HepG2 (cell line): Measurements from ENCODE around the gene BCAR3. TPM values are rescaled to one million over a fixed set of nuclear protein-coding genes. Genes with fewer than 3 reads are reported as not detected.
"Not testable (repeated sequence)": the region's sequence is repeated elsewhere in the genome, so short reads cannot be mapped to it uniquely, and the experiment has no call there.

ENCODE experiments used
- ATAC-seq: fragments of 200-7000 bp; cut with Tn5 transposase; 3 replicates; pipeline ENCODE4 v1.9.1; 2020; ENCODE audit warnings: mild to moderate bottlenecking, moderate library complexity
- BruUV-seq: library from RNA; stranded (reverse); fragments of 400-500 nt; replicated peaks from 2 replicates; lab custom pipeline; 2021; lab: Mats Ljungman, UMichigan
- CTCF ChIA-PET: fragments of 300-600 bp; formaldehyde crosslinking; extraction: SDS; loops from one replicate; lab custom pipeline; 2021; ENCODE audit warnings: low total read pairs, inconsistent platforms, low intra/inter-chr PET ratio; lab: Yijun Ruan, JAX
- POLR2A ChIA-PET: fragments of 350-600 bp; sonication (Branson Sonifier 250); formaldehyde crosslinking; loops from one replicate; lab custom pipeline; 2020; ENCODE audit warnings: antibody characterized with exemption, inconsistent platforms; lab: Yijun Ruan, JAX
- DNase-seq: peaks from one replicate; pipeline ENCODE4 v3.0.0-alpha.2; 2015; ENCODE audit warnings: low spot score
- FAIRE-seq: peaks from 3 replicates; lab custom pipeline; 2011; peaks lifted over from hg19 to GRCh38; lab: Jason Lieb, UNC
- H2AFZ ChIP-seq: one replicate; pipeline ENCODE4 v1.6.1; 2011; ENCODE audit warnings: low read length, inconsistent platforms
- H3K27ac ChIP-seq: fragments of 300-600 bp; 3 replicates; pipeline ENCODE4 v1.8.0; 2011; ENCODE audit warnings: mixed run types, mild to moderate bottlenecking, mixed read lengths, low read length, inconsistent platforms; ENCODE audit not compliant: insufficient read depth; ENCODE audit errors: extremely low read length
- H3K27me3 ChIP-seq, 2 experiments: fragments of 200-600 bp in 1 of 2; 2 replicates in 1 of 2; 3 replicates in 1 of 2; pipeline versions ENCODE4 v1.6.0 to v1.8.0; 2011; ENCODE audit warnings: low read length in 2 of 2, mild to moderate bottlenecking in 2 of 2, moderate library complexity in 2 of 2, inconsistent platforms in 1 of 2; ENCODE audit not compliant: insufficient read depth in 2 of 2, control insufficient read depth in 1 of 2
- H3K36me3 ChIP-seq, 2 experiments: fragments of 200-600 bp in 1 of 2; replicated peaks in 1 of 2; 2 replicates in 1 of 2; 3 replicates in 1 of 2; pipeline versions ENCODE4 v1.5.1 to v1.8.0; 2011; ENCODE audit warnings: low read length in 2 of 2, inconsistent platforms in 1 of 2; ENCODE audit not compliant: insufficient read depth in 2 of 2, control insufficient read depth in 1 of 2
- H3K4me1 ChIP-seq: 2 replicates; pipeline ENCODE4 v1.5.1; 2012; ENCODE audit warnings: low read length, inconsistent platforms; ENCODE audit not compliant: insufficient read depth
- H3K4me2 ChIP-seq: 2 replicates; pipeline ENCODE4 v1.6.0; 2011; ENCODE audit warnings: low read depth, low read length, inconsistent platforms
- H3K4me3 ChIP-seq, 3 experiments: fragments of 200-600 bp in 1 of 3; sonication (generic), shearing (Covaris generic) in 1 of 3; replicated peaks in 1 of 3; 2 replicates each; pipeline ENCODE4 v1.5.1; 2011 to 2016; ENCODE audit warnings: low read length in 3 of 3, inconsistent platforms in 2 of 3, low read depth in 2 of 3, mild to moderate bottlenecking in 2 of 3, control low read depth in 1 of 3, mixed read lengths in 1 of 3; ENCODE audit not compliant: insufficient read depth in 1 of 3
- H3K79me2 ChIP-seq: one replicate; pipeline ENCODE4 v1.6.1; 2011; ENCODE audit warnings: low read length, inconsistent platforms; ENCODE audit not compliant: insufficient read depth
- H3K9ac ChIP-seq: 2 replicates; pipeline ENCODE4 v1.6.0; 2011; ENCODE audit warnings: mild to moderate bottlenecking, low read depth, low read length, inconsistent platforms; ENCODE audit not compliant: insufficient read depth
- H3K9me3 ChIP-seq: 2 replicates; pipeline ENCODE4 v1.5.1; 2012; ENCODE audit warnings: mild to moderate bottlenecking, low read length
- H4K20me1 ChIP-seq: 2 replicates; pipeline ENCODE4 v1.6.0; 2011; ENCODE audit warnings: inconsistent platforms, mild to moderate bottlenecking, low read length, moderate library complexity; ENCODE audit not compliant: insufficient read depth
- FLYWCH1 ChIP-seq: sonication (generic); formaldehyde crosslinking; IDR thresholded peaks from 2 replicates; pipeline ENCODE4 v1.8.1; 2023; ENCODE audit warnings: mild to moderate bottlenecking, missing genetic modification reagents
- FOSL2 ChIP-seq: sonication (generic); formaldehyde crosslinking; IDR thresholded peaks from 2 replicates; pipeline ENCODE4 v1.4.0; 2020; ENCODE audit warnings: missing genetic modification reagents
- FOXK1 ChIP-seq: sonication (generic); formaldehyde crosslinking; IDR thresholded peaks from 2 replicates; pipeline ENCODE4 v1.4.0; 2020; ENCODE audit warnings: low read depth, missing genetic modification reagents, borderline replicate concordance
- NFE2L2 ChIP-seq: fragments of 150-350 bp; IDR thresholded peaks from 2 replicates; pipeline ENCODE4 v1.6.1; 2014; ENCODE audit warnings: low read length
- NFIC ChIP-seq: IDR thresholded peaks from 2 replicates; pipeline ENCODE4 v1.6.1; 2012; ENCODE audit warnings: mild to moderate bottlenecking, low read length, inconsistent platforms
- NR3C1 ChIP-seq: sonication (generic); formaldehyde crosslinking; IDR thresholded peaks from 2 replicates; pipeline ENCODE4 v1.4.0; 2020; ENCODE audit warnings: missing genetic modification reagents
- PAF1 ChIP-seq: IDR thresholded peaks from 2 replicates; pipeline ENCODE4 v1.6.1; 2016; ENCODE audit warnings: missing genetic modification reagents, missing compliant biosample characterization
- RBAK ChIP-seq: sonication (generic); formaldehyde crosslinking; IDR thresholded peaks from 2 replicates; pipeline ENCODE4 v1.5.1; 2020; ENCODE audit warnings: mild to moderate bottlenecking, missing genetic modification reagents
- ZNF414 ChIP-seq: sonication (generic); formaldehyde crosslinking; IDR thresholded peaks from 2 replicates; pipeline ENCODE4 v1.5.0; 2020; ENCODE audit warnings: missing genetic modification reagents
- ZSCAN21 ChIP-seq: sonication (generic); formaldehyde crosslinking; IDR thresholded peaks from 2 replicates; pipeline ENCODE4 v1.8.0; 2022; ENCODE audit warnings: mild to moderate bottlenecking, missing genetic modification reagents, moderate library complexity, borderline replicate concordance
- WGBS: methylation state at CpG from one replicate; pipeline ENCODE4 v1.1.6; 2017; ENCODE audit warnings: low lambda C conversion rate; 5-methylcytosine and 5-hydroxymethylcytosine counted together
- in situ Hi-C: cut with HindIII; loops from 2 replicates; pipeline ENCODE4 v1.10.0; 2017; ENCODE audit warnings: low pct_unique_long_range_greater_than_20kb; ENCODE audit not compliant: extremely low pct_ligation_motif_present
- intact Hi-C: fragments of 100-400 bp; cut with micrococcal nuclease; formaldehyde crosslinking; loops from one replicate; pipeline ENCODE4 v1.10.0; 2022; ENCODE audit not compliant: unreplicated experiment
- polyA plus RNA-seq, 8 experiments: library from polyadenylated mRNA; depleted of rRNA in 3 of 8; stranded (reverse) in 7 of 8; unstranded in 1 of 8; fragments of >200 nt; fragmentation: Illumina TruSeq in 4 of 8; extraction: Trizol in 4 of 8; gene quantifications; 2 replicates each; pipeline versions ENCODE4 v1.2.1 to v1.2.3, GENCODE V29; 2011 to 2016; ENCODE audit warnings: low read depth in 4 of 8, missing spikeins in 1 of 8, mixed read lengths in 1 of 8; ENCODE audit not compliant: insufficient read depth in 1 of 8
- total RNA-seq, 5 experiments: library from RNA; depleted of rRNA; stranded (reverse); fragments of >200 nt; fragmentation: Illumina TruSeq; extraction: Trizol; gene quantifications; 2 replicates each; pipeline ENCODE4 v1.2.3, GENCODE V29; 2016; ENCODE audit warnings: low read depth in 1 of 5
- TF ChIP-seq, protein P1 (sequence below): sonication (generic); formaldehyde crosslinking; conservative IDR thresholded peaks from 2 replicates; pipeline ENCODE4 v1.4.0; 2020; ENCODE audit warnings: mild to moderate bottlenecking, missing genetic modification reagents, moderate library complexity

Gene BCAR3
- total and polyA plus RNA-seq, 2 of the 13 experiments (the other 11 are each of a cell fraction or from before 2014, with no cell fraction given), result 3.6 to 4.8 TPM

DNA sequence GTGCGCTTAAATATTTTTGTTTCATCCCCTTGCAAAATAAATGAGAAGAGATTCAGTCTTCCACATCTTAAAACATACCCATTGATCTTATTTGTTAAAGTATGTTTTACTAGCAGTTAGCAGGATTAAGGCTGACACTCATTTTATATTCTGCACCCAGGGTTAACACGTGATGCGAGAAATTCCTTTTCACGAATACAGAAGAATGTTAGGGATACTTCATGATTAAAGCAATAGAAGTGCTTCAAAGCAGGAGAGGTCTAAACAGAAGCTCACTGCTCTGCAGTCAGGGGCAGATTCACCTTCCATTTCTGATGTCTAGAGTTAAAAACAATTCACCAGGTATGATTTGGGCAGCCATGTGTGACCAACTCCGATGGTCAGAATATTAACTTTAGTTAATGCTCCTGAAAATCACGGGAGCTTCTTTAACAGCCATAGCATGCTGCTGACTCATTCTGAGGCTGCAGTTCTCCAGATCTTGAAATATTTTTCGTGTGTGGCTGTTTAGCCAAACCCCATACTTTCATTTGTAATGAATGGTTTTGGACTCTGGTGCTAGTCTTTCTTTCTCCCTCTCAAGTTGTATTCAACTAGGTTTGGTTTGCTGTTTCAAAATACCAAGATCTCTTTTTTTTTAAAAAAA lies 19.7 kb downstream of the BCAR3 start:
- POLR2A ChIA-PET, result interaction anchor here (1.7 kb wide), 1 partner anchor 44 kb away, joined by 8 read pairs; no protein-coding TSS in a partner anchor
- H2AFZ ChIP-seq, result no peak overlapping the region

GRCh38 chr1:93661341-93661740 lies 20.3 kb downstream of the BCAR3 start:
- BruUV-seq, H3K9me3 ChIP-seq, H3K27me3 ChIP-seq, H2AFZ ChIP-seq, H3K9ac ChIP-seq, H4K20me1 ChIP-seq, H3K4me3 ChIP-seq, H3K36me3 ChIP-seq, H3K79me2 ChIP-seq, intact Hi-C loops, CTCF ChIA-PET, FAIRE-seq, ATAC-seq, DNase-seq, in situ Hi-C loops, H3K4me2 ChIP-seq: not testable (repeated sequence)
- Histone ChIP-seq H3K4me1 (peaks cover 64% of the 10 kb centered on the region), H3K27ac (peak overlapping the region; percentile 60)
- POLR2A ChIA-PET, result interaction anchor here (1.7 kb wide), 1 partner anchor 43 kb away, joined by 8 read pairs; no protein-coding TSS in a partner anchor
- 93% methylated on average over 9 of the region's 9 CpGs for WGBS

More for the DNA sequence above, 19.7 kb downstream of the BCAR3 start:
- Histone ChIP-seq H3K79me2 (no peaks in the 10 kb centered on the region), H4K20me1 (no peaks in the 10 kb centered on the region), H3K36me3 (peaks cover 0 to 6% of the 10 kb centered on the region in 2 experiments; a peak in 1 of 5 replicates), H3K4me2 (no peak overlapping the region), H3K27me3 (no peaks in the 10 kb centered on the region), H3K4me1 (peaks cover 67% of the 10 kb centered on the region), H3K4me3 (no peak overlapping the region), H3K9me3 (no peaks in the 10 kb centered on the region), H3K27ac (peak overlapping the region; percentile 60), H3K9ac (no peak overlapping the region)
- BruUV-seq, result no TSS peak
- CTCF ChIA-PET, result interaction anchor here (1.3 kb wide), 1 partner anchor 19 kb away, joined by 4 read pairs; the partner anchor contains the start of gene BCAR3
- no peak for DNase-seq
- WGBS, result 85% methylated on average over 7 of the region's 7 CpGs
- TF ChIP-seq, protein P1, sequence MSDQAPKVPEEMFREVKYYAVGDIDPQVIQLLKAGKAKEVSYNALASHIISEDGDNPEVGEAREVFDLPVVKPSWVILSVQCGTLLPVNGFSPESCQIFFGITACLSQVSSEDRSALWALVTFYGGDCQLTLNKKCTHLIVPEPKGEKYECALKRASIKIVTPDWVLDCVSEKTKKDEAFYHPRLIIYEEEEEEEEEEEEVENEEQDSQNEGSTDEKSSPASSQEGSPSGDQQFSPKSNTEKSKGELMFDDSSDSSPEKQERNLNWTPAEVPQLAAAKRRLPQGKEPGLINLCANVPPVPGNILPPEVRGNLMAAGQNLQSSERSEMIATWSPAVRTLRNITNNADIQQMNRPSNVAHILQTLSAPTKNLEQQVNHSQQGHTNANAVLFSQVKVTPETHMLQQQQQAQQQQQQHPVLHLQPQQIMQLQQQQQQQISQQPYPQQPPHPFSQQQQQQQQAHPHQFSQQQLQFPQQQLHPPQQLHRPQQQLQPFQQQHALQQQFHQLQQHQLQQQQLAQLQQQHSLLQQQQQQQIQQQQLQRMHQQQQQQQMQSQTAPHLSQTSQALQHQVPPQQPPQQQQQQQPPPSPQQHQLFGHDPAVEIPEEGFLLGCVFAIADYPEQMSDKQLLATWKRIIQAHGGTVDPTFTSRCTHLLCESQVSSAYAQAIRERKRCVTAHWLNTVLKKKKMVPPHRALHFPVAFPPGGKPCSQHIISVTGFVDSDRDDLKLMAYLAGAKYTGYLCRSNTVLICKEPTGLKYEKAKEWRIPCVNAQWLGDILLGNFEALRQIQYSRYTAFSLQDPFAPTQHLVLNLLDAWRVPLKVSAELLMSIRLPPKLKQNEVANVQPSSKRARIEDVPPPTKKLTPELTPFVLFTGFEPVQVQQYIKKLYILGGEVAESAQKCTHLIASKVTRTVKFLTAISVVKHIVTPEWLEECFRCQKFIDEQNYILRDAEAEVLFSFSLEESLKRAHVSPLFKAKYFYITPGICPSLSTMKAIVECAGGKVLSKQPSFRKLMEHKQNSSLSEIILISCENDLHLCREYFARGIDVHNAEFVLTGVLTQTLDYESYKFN (CRISPR knock-in tag), result no peak
- TF ChIP-seq ZSCAN21 (CRISPR knock-in tag) (no peak), FOXK1 (CRISPR knock-in tag) (no peak), RBAK (CRISPR knock-in tag) (no peak), NR3C1 (CRISPR knock-in tag) (no peak), NFE2L2 (peak; percentile 71), ZNF414 (no peak), PAF1 (CRISPR knock-in tag) (no peak), FLYWCH1 (CRISPR knock-in tag) (no peak), FOSL2 (CRISPR knock-in tag) (peak; percentile 25; the same call in 1 of the 2 replicates), NFIC (no peak)
- no peak for FAIRE-seq
- intact Hi-C loops, result no loop called here
- in situ Hi-C loops, result no loop called here
- no peak for ATAC-seq
